ENCODE results near the gene TBXAS1. TPM values are rescaled to one million over a fixed set of nuclear protein-coding genes. Genes with fewer than 3 reads are reported as not detected.

TBXAS1 gene
- total and polyA plus RNA-seq, 2 donors (not counting 3 experiments of a cell fraction or from before 2014, with no cell fraction given): 2.1 to 4.3 TPM

DNA sequence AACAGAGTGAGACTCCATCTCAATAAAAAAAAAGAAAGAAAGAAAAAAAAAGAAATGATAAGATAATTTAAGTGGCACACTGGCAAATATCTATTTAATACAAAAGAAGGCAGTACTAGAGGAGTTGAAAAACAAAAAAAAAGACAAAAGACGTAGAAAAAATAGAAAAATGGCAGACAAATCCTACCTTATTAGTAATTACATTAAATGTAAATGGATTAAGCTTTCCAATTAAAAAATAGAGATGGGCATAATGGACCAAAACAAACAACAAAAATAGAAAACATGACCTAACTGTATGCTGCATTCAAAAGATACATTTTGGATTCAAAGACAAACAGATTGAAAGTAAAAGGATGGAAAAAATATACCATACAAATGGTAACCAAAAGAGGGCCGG is 239.0 kb downstream of the TBXAS1 start:
- Histone ChIP-seq H3K9me3 (replicated peaks; ENCODE audit: control insufficient read depth, insufficient read depth, low read length) (peaks cover 6% of the 10 kb centered on the region), H3K9me1 (replicated peaks; ENCODE audit: control insufficient read depth, extremely low read depth, insufficient read depth, low read length) (no peaks in the 10 kb centered on the region), H3K4me3 (replicated peaks in 1 of 3; ENCODE audit: insufficient read depth in 1 of 3, low read depth in 1 of 3, low read length in 3 of 3) (no peak overlapping the region), H3K27me3 (ENCODE audit: control insufficient read depth in 2 of 2, insufficient read depth in 2 of 2, low read length in 2 of 2) (no peaks in the 10 kb centered on the region), H3K4me2 (ENCODE audit: insufficient read depth, low read length) (no peak overlapping the region), H3K9ac (replicated peaks; ENCODE audit: extremely low read depth, insufficient read depth, low read length) (no peak overlapping the region), H2AFZ (ENCODE audit: low read depth, low read length) (no peak overlapping the region), H3K27ac (ENCODE audit: insufficient read depth, low read depth, low read length) (no peak overlapping the region), H3K36me3 (ENCODE audit: control insufficient read depth in 2 of 2, extremely low read depth in 1 of 2, insufficient read depth in 2 of 2, low read length in 2 of 2) (no peaks in the 10 kb centered on the region), H3K79me2 (ENCODE audit: control insufficient read depth, insufficient read depth, low read length) (no peaks in the 10 kb centered on the region), H3K4me1 (ENCODE audit: control insufficient read depth, extremely low read depth, insufficient read depth, low read length) (peaks cover 4% of the 10 kb centered on the region), H4K20me1 (replicated peaks; ENCODE audit: control insufficient read depth, extremely low read depth, insufficient read depth, low read length) (no peaks in the 10 kb centered on the region)
- DNase-seq (ENCODE audit: low read depth, low spot score): no peak
- TF ChIP-seq GATA2 (IDR thresholded peaks at IDR 0.05; ENCODE audit: insufficient read depth, insufficient read length, low read depth, low read length) (no peak), FOS (IDR thresholded peaks at IDR 0.05; ENCODE audit: borderline replicate concordance, insufficient read depth, low read length) (no peak), JUN (IDR thresholded peaks at IDR 0.05; ENCODE audit: borderline replicate concordance, insufficient read depth, insufficient read length, low read depth) (no peak), CTCF (IDR thresholded peaks at IDR 0.05; ENCODE audit: extremely low read depth in 1 of 2, insufficient read depth in 1 of 2, low read depth in 1 of 2, low read length in 2 of 2) (no peak)
- dilution Hi-C loops (cut with MboI; ENCODE audit: extremely low pct_ligation_motif_present, low sequenced_read_pairs) (no loop called here), intact Hi-C loops (cut with micrococcal nuclease) (loop anchor here (10.0 kb wide), 1 partner anchor 257 kb away; no protein-coding TSS in a partner anchor)
- POLR2A ChIA-PET: no interaction called here
- CTCF ChIA-PET: no interaction called here
- FAIRE-seq: no peak
- no TSS peak for BruUV-seq (replicated peaks)

DNA sequence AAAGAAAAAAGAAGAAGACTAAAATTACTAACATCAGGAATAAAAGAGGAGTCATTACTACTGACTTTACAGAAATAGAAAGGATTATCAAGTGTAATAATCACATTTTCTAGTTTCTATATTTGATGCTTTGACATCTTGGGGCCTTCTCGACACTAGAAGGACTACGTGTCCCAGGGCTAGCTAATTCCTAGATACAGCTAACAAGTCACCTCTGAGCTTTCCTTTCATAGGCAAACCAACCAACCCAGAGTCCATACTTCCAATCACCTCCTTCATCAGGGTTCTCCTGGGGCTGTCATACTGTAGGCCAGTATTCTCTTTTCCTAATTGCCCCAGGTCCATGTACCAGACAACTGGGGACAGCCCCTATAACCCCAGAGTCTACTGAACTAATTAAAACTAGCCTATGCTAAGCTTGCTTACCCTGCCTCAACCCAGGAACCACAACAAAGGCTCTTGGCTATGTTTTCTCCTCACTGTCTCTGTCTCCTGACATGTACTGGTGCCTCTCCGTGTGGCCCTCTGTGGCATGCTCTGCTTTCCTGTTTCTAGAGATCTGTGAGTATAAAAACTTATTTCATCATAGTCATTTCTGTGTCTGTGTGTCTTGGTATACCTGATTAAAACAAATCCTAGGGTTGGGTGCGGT is 240.4 kb downstream of the TBXAS1 start:
- intact Hi-C loops (cut with micrococcal nuclease): loop anchor here (10.0 kb wide), 1 partner anchor 255 kb away; no protein-coding TSS in a partner anchor
- CTCF ChIA-PET: no interaction called here
- POLR2A ChIA-PET: no interaction called here

More for the DNA sequence above, 240.4 kb downstream of the TBXAS1 start:
- Histone ChIP-seq H3K4me2 (ENCODE audit: insufficient read depth, low read length) (no peak overlapping the region), H3K27ac (ENCODE audit: insufficient read depth, low read depth, low read length) (no peak overlapping the region), H3K27me3 (ENCODE audit: control insufficient read depth in 2 of 2, insufficient read depth in 2 of 2, low read length in 2 of 2) (peaks cover 0 to 3% of the 10 kb centered on the region in 2 experiments), H3K9me1 (replicated peaks; ENCODE audit: control insufficient read depth, extremely low read depth, insufficient read depth, low read length) (no peaks in the 10 kb centered on the region), H3K9me3 (replicated peaks; ENCODE audit: control insufficient read depth, insufficient read depth, low read length) (peaks cover 6% of the 10 kb centered on the region), H3K79me2 (ENCODE audit: control insufficient read depth, insufficient read depth, low read length) (no peaks in the 10 kb centered on the region), H2AFZ (ENCODE audit: low read depth, low read length) (no peak overlapping the region), H3K9ac (replicated peaks; ENCODE audit: extremely low read depth, insufficient read depth, low read length) (no peak overlapping the region), H3K4me1 (ENCODE audit: control insufficient read depth, extremely low read depth, insufficient read depth, low read length) (no peaks in the 10 kb centered on the region), H3K4me3 (replicated peaks in 1 of 3; ENCODE audit: insufficient read depth in 1 of 3, low read depth in 1 of 3, low read length in 3 of 3) (no peak overlapping the region), H3K36me3 (ENCODE audit: control insufficient read depth in 2 of 2, extremely low read depth in 1 of 2, insufficient read depth in 2 of 2, low read length in 2 of 2) (no peaks in the 10 kb centered on the region), H4K20me1 (replicated peaks; ENCODE audit: control insufficient read depth, extremely low read depth, insufficient read depth, low read length) (no peaks in the 10 kb centered on the region)
- no TSS peak for BruUV-seq (replicated peaks)
- dilution Hi-C loops (cut with MboI; ENCODE audit: extremely low pct_ligation_motif_present, low sequenced_read_pairs): no loop called here
- DNase-seq (ENCODE audit: low read depth, low spot score) (no peak), FAIRE-seq (no peak)
- TF ChIP-seq POLR2A (IDR thresholded peaks at IDR 0.05; ENCODE audit: low read depth, low read length) (no peak), POLR2AphosphoS5 (IDR thresholded peaks at IDR 0.05; ENCODE audit: insufficient read depth, low read depth, low read length) (no peak), FOS (IDR thresholded peaks at IDR 0.05; ENCODE audit: borderline replicate concordance, insufficient read depth, low read length) (no peak), MYC (IDR thresholded peaks at IDR 0.05; ENCODE audit: low read depth, low read length) (no peak), GATA2 (IDR thresholded peaks at IDR 0.05; ENCODE audit: insufficient read depth, insufficient read length, low read depth, low read length) (no peak), MAX (IDR thresholded peaks at IDR 0.05; ENCODE audit: insufficient read depth, insufficient read length) (no peak), CTCF (IDR thresholded peaks at IDR 0.05; ENCODE audit: extremely low read depth in 1 of 2, insufficient read depth in 1 of 2, low read depth in 1 of 2, low read length in 2 of 2) (no peak), JUN (IDR thresholded peaks at IDR 0.05; ENCODE audit: borderline replicate concordance, insufficient read depth, insufficient read length, low read depth) (no peak), EZH2 (IDR thresholded peaks at IDR 0.05; ENCODE audit: borderline replicate concordance, low read depth, low read length, severe bottlenecking) (no peak)
